Breast epithelium (tissue), 4 donors: Measurements from ENCODE around the gene CGNL1. TPM values are rescaled to one million over a fixed set of nuclear protein-coding genes. Genes with fewer than 3 reads are reported as not detected.

Experiments used
- DNase-seq, 2 donors: peaks; one replicate each; pipeline ENCODE4 v3.0.0-alpha.2; 2019; ENCODE audit warnings: low spot score in 2 of 2
- H3K27ac ChIP-seq, 2 donors: fragments of 200-600 bp; sonication (generic) in 1 of 2; one replicate each; pipeline ENCODE4 v1.5.1; 2016 to 2019; ENCODE audit warnings: mild to moderate bottlenecking in 1 of 2
- H3K27me3 ChIP-seq, 2 donors: fragments of 200-600 bp; sonication (generic) in 1 of 2; one replicate each; pipeline versions ENCODE4 v1.5.1 to v1.6.0; 2017 to 2019; ENCODE audit warnings: control low read depth in 1 of 2, mild to moderate bottlenecking in 1 of 2
- H3K36me3 ChIP-seq: fragments of 200-600 bp; one replicate; pipeline ENCODE4 v1.5.1; 2019
- H3K4me1 ChIP-seq, 2 donors: fragments of 200-600 bp; sonication (generic); one replicate each; pipeline ENCODE4 v1.5.1; 2016 to 2019; ENCODE audit warnings: control low read depth in 1 of 2
- H3K4me3 ChIP-seq, 3 donors: fragments of 200-600 bp; sonication (generic); 1 replicate in 2 of 3; 2 replicates in 1 of 3; pipeline ENCODE4 v1.5.1; 2016 to 2019; ENCODE audit warnings: mild to moderate bottlenecking in 3 of 3, moderate library complexity in 2 of 3
- H3K9me3 ChIP-seq, 2 donors: fragments of 200-600 bp; sonication (generic) in 1 of 2; one replicate each; pipeline ENCODE4 v1.5.1; 2016 to 2019; ENCODE audit warnings: control low read depth in 1 of 2
- POLR2A ChIP-seq: fragments of 450-650 bp; IDR thresholded peaks from one replicate; pipeline ENCODE4 v1.6.1; 2016; ENCODE audit warnings: antibody characterized with exemption, mild to moderate bottlenecking, moderate library complexity
- POLR2AphosphoS5 ChIP-seq, 3 donors: sonication (generic); formaldehyde crosslinking; IDR thresholded peaks; one replicate each; pipeline ENCODE4 v1.6.1; 2017; ENCODE audit warnings: antibody characterized with exemption in 3 of 3
- intact Hi-C: fragments of 100-400 bp; cut with DNase I; formaldehyde crosslinking; loops from one replicate; pipeline ENCODE4 v1.15.1; 2023; ENCODE audit warnings: low total_unique reads
- total RNA-seq, 3 donors: library from RNA; depleted of rRNA; stranded (reverse); fragments of >200 nt; gene quantifications; one replicate each; pipeline ENCODE4 v1.1.0, GENCODE V29; 2016
- TF ChIP-seq, protein P1 (sequence below), 3 donors: fragments of 450-650 bp; IDR thresholded peaks; one replicate each; pipeline ENCODE4 v1.5.1; 2016 to 2017; ENCODE audit warnings: antibody characterized with exemption in 3 of 3, mild to moderate bottlenecking in 3 of 3, moderate library complexity in 3 of 3

Gene CGNL1
- total RNA-seq, 3 donors from 2014 or later: 5.4 to 24.9 (median 18.4) TPM

DNA sequence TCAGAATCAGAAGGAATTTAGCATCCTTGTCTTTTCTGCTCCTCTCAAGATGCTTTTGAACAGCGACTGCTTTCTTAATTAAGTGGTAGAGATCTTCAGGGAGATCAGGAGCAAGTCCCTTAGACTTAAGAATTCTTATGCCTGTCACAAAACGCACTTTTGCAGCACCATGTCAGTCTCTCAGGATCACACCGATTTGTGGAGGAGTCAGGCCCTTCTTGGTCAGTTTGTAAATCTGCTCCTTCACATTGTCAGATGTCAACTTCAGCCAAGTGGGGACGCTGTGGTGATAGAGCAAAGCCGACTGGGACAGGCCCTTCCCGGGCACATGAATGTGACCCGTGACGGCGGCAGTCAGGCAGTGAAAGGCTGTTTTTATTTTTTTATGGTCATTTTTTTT, 179.7 kb downstream of the CGNL1 start:
- H3K36me3 ChIP-seq: no peaks in the 10 kb centered on the region

DNA sequence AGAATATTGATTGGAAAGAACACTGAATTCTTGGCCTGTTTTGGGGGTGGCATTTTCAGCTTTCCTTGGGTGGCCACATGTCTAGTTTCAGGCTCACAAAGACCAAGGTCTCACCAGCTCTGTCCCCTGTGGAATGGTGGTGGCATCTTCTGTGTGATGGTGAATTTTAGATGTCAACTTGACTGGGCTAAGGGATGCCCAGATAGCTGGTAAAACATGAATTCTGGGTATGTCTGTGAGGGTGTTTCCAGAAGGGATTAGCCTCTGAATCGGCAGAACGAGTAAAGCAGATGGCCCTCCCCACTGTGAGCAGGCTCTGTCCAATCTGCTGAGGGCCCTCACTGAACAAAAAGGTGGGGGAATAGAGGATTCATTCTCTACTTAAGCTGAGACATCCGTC, 181.0 kb downstream of the CGNL1 start:
- H3K27me3 ChIP-seq: no peaks in the 10 kb centered on the region
- H3K27ac ChIP-seq: no peak overlapping the region
- TF ChIP-seq POLR2AphosphoS5 (IDR thresholded peaks at IDR 0.05): no peak
- TF ChIP-seq, protein P1, sequence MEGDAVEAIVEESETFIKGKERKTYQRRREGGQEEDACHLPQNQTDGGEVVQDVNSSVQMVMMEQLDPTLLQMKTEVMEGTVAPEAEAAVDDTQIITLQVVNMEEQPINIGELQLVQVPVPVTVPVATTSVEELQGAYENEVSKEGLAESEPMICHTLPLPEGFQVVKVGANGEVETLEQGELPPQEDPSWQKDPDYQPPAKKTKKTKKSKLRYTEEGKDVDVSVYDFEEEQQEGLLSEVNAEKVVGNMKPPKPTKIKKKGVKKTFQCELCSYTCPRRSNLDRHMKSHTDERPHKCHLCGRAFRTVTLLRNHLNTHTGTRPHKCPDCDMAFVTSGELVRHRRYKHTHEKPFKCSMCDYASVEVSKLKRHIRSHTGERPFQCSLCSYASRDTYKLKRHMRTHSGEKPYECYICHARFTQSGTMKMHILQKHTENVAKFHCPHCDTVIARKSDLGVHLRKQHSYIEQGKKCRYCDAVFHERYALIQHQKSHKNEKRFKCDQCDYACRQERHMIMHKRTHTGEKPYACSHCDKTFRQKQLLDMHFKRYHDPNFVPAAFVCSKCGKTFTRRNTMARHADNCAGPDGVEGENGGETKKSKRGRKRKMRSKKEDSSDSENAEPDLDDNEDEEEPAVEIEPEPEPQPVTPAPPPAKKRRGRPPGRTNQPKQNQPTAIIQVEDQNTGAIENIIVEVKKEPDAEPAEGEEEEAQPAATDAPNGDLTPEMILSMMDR (IDR thresholded peaks at IDR 0.05): no peak
- intact Hi-C loops: no loop called here
- no peaks in the 10 kb centered on the region for H3K9me3 ChIP-seq
- H3K4me1 ChIP-seq: no peaks in the 10 kb centered on the region
- H3K4me3 ChIP-seq: no peak overlapping the region
- DNase-seq: no peak
- H3K36me3 ChIP-seq: no peaks in the 10 kb centered on the region

More for the DNA sequence above, 179.7 kb downstream of the CGNL1 start:
- no peak overlapping the region for H3K27ac ChIP-seq
- intact Hi-C loops: no loop called here
- no peaks in the 10 kb centered on the region for H3K27me3 ChIP-seq
- DNase-seq: no peak
- TF ChIP-seq POLR2AphosphoS5 (IDR thresholded peaks at IDR 0.05) (no peak), POLR2A (no peak)
- TF ChIP-seq, protein P1 (IDR thresholded peaks at IDR 0.05): no peak
- no peaks in the 10 kb centered on the region for H3K9me3 ChIP-seq
- H3K4me1 ChIP-seq: peaks cover 0 to 5% of the 10 kb centered on the region in 2 donors
- no peak overlapping the region for H3K4me3 ChIP-seq

DNA sequence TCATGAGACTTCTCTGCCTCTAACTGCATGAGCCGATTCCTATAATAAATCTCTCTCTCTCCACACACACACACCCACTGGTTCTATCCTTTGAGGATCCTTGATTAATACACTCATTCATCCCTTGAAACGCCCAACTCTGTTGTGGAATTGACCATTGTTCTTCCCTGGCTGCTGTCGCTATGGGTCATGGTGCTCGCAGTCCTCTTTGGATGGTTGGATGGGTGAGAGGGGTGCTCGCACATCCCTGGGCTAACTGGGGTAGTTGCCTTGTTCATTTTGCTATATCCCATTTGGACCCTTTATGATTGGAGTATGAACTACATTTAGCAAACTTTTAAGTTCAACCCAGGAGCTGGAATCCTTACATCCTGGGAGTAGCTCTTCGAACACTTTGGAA, 181.5 kb downstream of the CGNL1 start:
- Histone ChIP-seq H3K4me1 (no peaks in the 10 kb centered on the region), H3K4me3 (no peak overlapping the region), H3K27ac (no peak overlapping the region), H3K27me3 (no peaks in the 10 kb centered on the region), H3K36me3 (no peaks in the 10 kb centered on the region), H3K9me3 (no peaks in the 10 kb centered on the region)
- DNase-seq: no peak
- TF ChIP-seq POLR2AphosphoS5 (IDR thresholded peaks at IDR 0.05): no peak
- TF ChIP-seq, protein P1 (IDR thresholded peaks at IDR 0.05): no peak
- TF ChIP-seq POLR2A: no peak
- intact Hi-C loops: no loop called here

DNA sequence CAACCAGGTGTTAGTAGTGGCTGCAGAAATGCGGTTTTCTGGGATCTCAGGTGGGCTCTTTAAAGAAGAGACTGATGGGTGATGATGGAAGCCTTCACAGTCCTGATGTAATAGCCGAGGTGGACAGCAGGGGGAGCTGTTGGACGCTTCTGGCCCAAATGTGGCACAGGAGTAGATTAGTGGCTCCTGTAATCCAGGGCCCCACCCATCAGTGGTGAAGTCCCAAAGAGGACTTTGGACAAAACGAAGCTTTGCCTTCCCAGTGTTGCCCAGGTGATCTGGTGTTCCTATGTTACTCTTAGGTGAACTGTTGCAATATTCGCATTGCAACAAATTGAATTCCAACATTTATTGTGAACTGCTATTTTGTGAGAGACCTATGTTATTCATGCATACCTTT, 183.6 kb downstream of the CGNL1 start:
- intact Hi-C loops: no loop called here
- no peak overlapping the region for H3K27ac ChIP-seq
- no peaks in the 10 kb centered on the region for H3K27me3 ChIP-seq
- no peaks in the 10 kb centered on the region for H3K36me3 ChIP-seq
- no peak for TF ChIP-seq POLR2A
- no peak for TF ChIP-seq POLR2AphosphoS5 (IDR thresholded peaks at IDR 0.05)
- TF ChIP-seq, protein P1 (IDR thresholded peaks at IDR 0.05): peak; percentile 55 to 78 (median 76)
- no peaks in the 10 kb centered on the region for H3K4me1 ChIP-seq
- DNase-seq: peak; percentile 44 to 62
- no peaks in the 10 kb centered on the region for H3K9me3 ChIP-seq
- no peak overlapping the region for H3K4me3 ChIP-seq

DNA sequence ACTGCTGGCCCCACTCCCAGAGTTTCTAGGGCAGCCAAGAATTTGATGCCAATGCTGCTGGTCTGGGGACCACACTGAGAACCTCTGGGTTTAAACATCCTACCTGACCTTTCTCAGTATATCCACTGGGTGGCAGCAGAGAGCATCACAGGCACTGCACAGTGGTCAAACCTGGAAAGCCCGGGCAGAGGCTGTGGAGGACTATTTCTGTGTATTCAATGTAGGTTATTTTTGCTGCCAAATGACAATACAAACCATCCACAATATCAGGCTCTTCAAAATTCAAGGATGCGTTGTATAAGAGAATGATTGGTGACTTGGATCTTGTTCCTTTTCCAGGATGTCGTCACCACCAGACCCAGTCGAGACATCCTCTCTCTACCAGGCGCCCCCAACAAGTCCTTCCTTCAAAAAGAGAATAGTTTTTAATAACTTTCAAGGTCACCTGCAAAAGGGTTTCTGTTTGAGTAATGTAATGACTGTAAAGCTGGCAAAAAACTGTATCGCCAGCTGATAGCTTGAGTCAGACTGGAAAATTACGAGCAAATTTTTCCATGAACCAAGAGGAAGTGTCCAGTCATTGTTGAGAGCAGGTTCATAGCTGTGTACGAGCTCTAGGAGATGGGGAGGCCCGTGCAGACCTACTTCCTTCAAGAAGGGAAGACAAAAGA, 184.9 kb downstream of the CGNL1 start:
- Histone ChIP-seq H3K4me1 (no peaks in the 10 kb centered on the region), H3K9me3 (no peaks in the 10 kb centered on the region), H3K36me3 (no peaks in the 10 kb centered on the region), H3K4me3 (no peak overlapping the region), H3K27me3 (no peaks in the 10 kb centered on the region), H3K27ac (peak overlapping the region; percentile 11 to 33)
- DNase-seq: peak; percentile 58 to 62
- intact Hi-C loops: no loop called here
- no peak for TF ChIP-seq POLR2A
- TF ChIP-seq POLR2AphosphoS5 (IDR thresholded peaks at IDR 0.05): no peak
- TF ChIP-seq, protein P1 (IDR thresholded peaks at IDR 0.05): peak; percentile 74 to 93 (median 87)
